HL-60 (cell line): Measurements from ENCODE around the gene VTN.
A peak's percentile ranks its signal among the peaks of the same experiment; 100 is the strongest.

Experiments used
- DNase-seq, 2 experiments: peaks; one replicate each; pipeline ENCODE4 v3.0.0-alpha.2; 2010 to 2020; ENCODE audit warnings: low read depth in 1 of 2, low spot score in 1 of 2
- H3K27ac ChIP-seq: fragments of 250-450 bp; sonication (Bioruptor Pico); replicated peaks from 2 replicates; pipeline ENCODE4 v1.5.1; 2020; ENCODE audit warnings: mild to moderate bottlenecking, moderate library complexity
- H3K27me3 ChIP-seq: fragments of 250-450 bp; sonication (Bioruptor Pico); 2 replicates; pipeline ENCODE4 v1.5.1; 2021; ENCODE audit warnings: mild to moderate bottlenecking, moderate library complexity; ENCODE audit not compliant: insufficient read depth, poor library complexity, severe bottlenecking
- H3K4me3 ChIP-seq: replicated peaks from 2 replicates; pipeline ENCODE4 v1.5.1; 2011; ENCODE audit warnings: mild to moderate bottlenecking, control low read depth, low read length; ENCODE audit not compliant: insufficient read depth
- CTCF ChIP-seq: IDR thresholded peaks from one replicate; pipeline ENCODE4 v1.5.1; 2011; ENCODE audit warnings: low read length, control low read depth, inconsistent platforms; ENCODE audit not compliant: insufficient read depth
- GABPA ChIP-seq: IDR thresholded peaks from 2 replicates; pipeline ENCODE4 v1.6.1; 2012; ENCODE audit warnings: low read depth
- POLR2AphosphoS5 ChIP-seq: IDR thresholded peaks from 2 replicates; pipeline ENCODE4 v1.6.1; 2012; ENCODE audit warnings: low read depth
- REST ChIP-seq: IDR thresholded peaks from 2 replicates; pipeline ENCODE4 v1.6.1; 2012; ENCODE audit warnings: low read depth; ENCODE audit not compliant: insufficient replicate concordance
- SPI1 ChIP-seq: IDR thresholded peaks from 2 replicates; pipeline ENCODE4 v1.6.1; 2012; ENCODE audit warnings: low read depth, mild to moderate bottlenecking, borderline replicate concordance

Gene VTN

GRCh38 chr17:28334171-28334570 is 35.9 kb downstream of the VTN start:
- DNase-seq: peak in 1 of 2 experiments; percentile 53
- peak overlapping the region; percentile 69 for H3K27ac ChIP-seq
- peak overlapping the region; percentile 97 for H3K4me3 ChIP-seq
- no peaks in the 10 kb centered on the region for H3K27me3 ChIP-seq
- TF ChIP-seq GABPA (no peak), REST (no peak), SPI1 (no peak), POLR2AphosphoS5 (no peak), CTCF (no peak)

- Histone ChIP-seq H3K27me3 (no peaks in the 10 kb centered on the region), H3K27ac (peak overlapping the region; percentile 69), H3K4me3 (no peak overlapping the region)
- no peak for DNase-seq
- TF ChIP-seq SPI1 (no peak), POLR2AphosphoS5 (no peak), REST (no peak), CTCF (no peak), GABPA (no peak)
Observed at GRCh38 chr17:28333083-28333746, 36.9 kb downstream of the VTN start.

- no peak overlapping the region for H3K27ac ChIP-seq
- no peak for TF ChIP-seq REST
- TF ChIP-seq CTCF: no peak
- no peak for TF ChIP-seq GABPA
- TF ChIP-seq POLR2AphosphoS5: no peak
- no peak for TF ChIP-seq SPI1
- DNase-seq: no peak
- H3K4me3 ChIP-seq: no peak overlapping the region
- no peaks in the 10 kb centered on the region for H3K27me3 ChIP-seq
Observed at GRCh38 chr17:28331891-28332420, 38.2 kb downstream of the VTN start.
